Measurements from ENCODE around the gene CSPG4. TPM values are rescaled to one million over a fixed set of nuclear protein-coding genes. Genes with fewer than 3 reads are reported as not detected.

CSPG4 gene
- total RNA-seq, 1 experiment from 2014 or later = 17.5 TPM

- intact Hi-C loops (cut with micrococcal nuclease; ENCODE audit: unreplicated experiment) (no loop called here), in situ Hi-C loops (cut with HindIII; ENCODE audit: low pct_unique_long_range_greater_than_20kb, low sequenced_read_pairs) (no loop called here)
- no peak for ATAC-seq
- TF ChIP-seq SIN3A (IDR thresholded peaks at IDR 0.05; ENCODE audit: borderline replicate concordance, insufficient read depth, low read depth, low read length) = no peak
- TF ChIP-seq REST (IDR thresholded peaks at IDR 0.05; ENCODE audit: insufficient read depth in 1 of 2, low read depth in 2 of 2, low read length in 1 of 2) = no peak
- no peak for TF ChIP-seq TCF7L2 (IDR thresholded peaks at IDR 0.05; ENCODE audit: low read depth, low read length)
- TF ChIP-seq POLR2AphosphoS5 (IDR thresholded peaks at IDR 0.05; ENCODE audit: low read depth, low read length) = no peak
- no peak for TF ChIP-seq CTCF (IDR thresholded peaks at IDR 0.05)
- Histone ChIP-seq H3K4me3 (ENCODE audit: low read depth in 2 of 2, low read length in 2 of 2) (no peak overlapping the region), H3K9me3 (ENCODE audit: control insufficient read depth, insufficient read depth, low read depth, low read length) (no peaks in the 10 kb centered on the region), H3K27ac (ENCODE audit: low read length) (no peak overlapping the region), H3K4me1 (ENCODE audit: control insufficient read depth, insufficient read depth, low read length) (no peaks in the 10 kb centered on the region; the same call in 1 of the 2 replicates), H3K36me3 (ENCODE audit: control insufficient read depth, insufficient read depth, low read length) (no peaks in the 10 kb centered on the region), H3K27me3 (ENCODE audit: control insufficient read depth, insufficient read depth, low read length) (no peaks in the 10 kb centered on the region)
- no peak for DNase-seq (ENCODE audit: low read depth, low spot score)
- ChIA-PET CTCF (interaction anchor here (0.6 kb wide), 1 partner anchor 207 kb away, joined by 4 read pairs; no protein-coding TSS in a partner anchor), POLR2A (no interaction called here)
- no TSS peak for BruUV-seq (replicated peaks)
Measured at GRCh38 chr15:75721480-75721922, 8.9 kb upstream of the CSPG4 start.

GRCh38 chr15:75720787-75721479 is 8.3 kb upstream of the CSPG4 start:
- TF ChIP-seq REST (IDR thresholded peaks at IDR 0.05; ENCODE audit: insufficient read depth in 1 of 2, low read depth in 2 of 2, low read length in 1 of 2) = no peak
- TF ChIP-seq CTCF (IDR thresholded peaks at IDR 0.05) = peak; percentile 62; the same call in 1 of the 2 replicates
- no peak for TF ChIP-seq TCF7L2 (IDR thresholded peaks at IDR 0.05; ENCODE audit: low read depth, low read length)
- TF ChIP-seq POLR2AphosphoS5 (IDR thresholded peaks at IDR 0.05; ENCODE audit: low read depth, low read length) = no peak
- TF ChIP-seq SIN3A (IDR thresholded peaks at IDR 0.05; ENCODE audit: borderline replicate concordance, insufficient read depth, low read depth, low read length) = no peak
- H3K27ac ChIP-seq (ENCODE audit: low read length) = no peak overlapping the region

More at GRCh38 chr15:75720787-75721479, 8.3 kb upstream of the CSPG4 start:
- DNase-seq (ENCODE audit: low read depth, low spot score) = no peak
- Histone ChIP-seq H3K27me3 (ENCODE audit: control insufficient read depth, insufficient read depth, low read length) (no peaks in the 10 kb centered on the region), H3K4me1 (ENCODE audit: control insufficient read depth, insufficient read depth, low read length) (no peaks in the 10 kb centered on the region; the same call in 1 of the 2 replicates), H3K9me3 (ENCODE audit: control insufficient read depth, insufficient read depth, low read depth, low read length) (no peaks in the 10 kb centered on the region), H3K36me3 (ENCODE audit: control insufficient read depth, insufficient read depth, low read length) (no peaks in the 10 kb centered on the region), H3K4me3 (ENCODE audit: low read depth in 2 of 2, low read length in 2 of 2) (no peak overlapping the region)
- BruUV-seq (replicated peaks) = no TSS peak
- CTCF ChIA-PET = interaction anchor here (0.6 kb wide), 1 partner anchor 208 kb away, joined by 4 read pairs; no protein-coding TSS in a partner anchor
- in situ Hi-C loops (cut with HindIII; ENCODE audit: low pct_unique_long_range_greater_than_20kb, low sequenced_read_pairs) = no loop called here
- intact Hi-C loops (cut with micrococcal nuclease; ENCODE audit: unreplicated experiment) = no loop called here
- POLR2A ChIA-PET = no interaction called here
- peak; percentile 42; the same call in 1 of the 2 replicates for ATAC-seq

All from Panc1 (cell line).